GM06990 (cell line): ENCODE data around the gene ADIPOQ.
"Not testable (repeated sequence)": the region's sequence is repeated elsewhere in the genome, so short reads cannot be mapped to it uniquely, and the experiment has no call there.

Experiments used
- DNase-seq: peaks from one replicate; pipeline ENCODE4 v3.0.0-alpha.2; 2011; ENCODE audit not compliant: insufficient read length; ENCODE audit errors: extremely low read depth
- H3K27me3 ChIP-seq: replicated peaks from 2 replicates; pipeline ENCODE4 v1.6.0; 2011; ENCODE audit warnings: low read length; ENCODE audit not compliant: control insufficient read depth, insufficient read depth
- H3K36me3 ChIP-seq: 2 replicates; pipeline ENCODE4 v1.5.1; 2011; ENCODE audit warnings: low read length; ENCODE audit not compliant: control insufficient read depth, insufficient read depth
- H3K4me3 ChIP-seq: replicated peaks from 2 replicates; pipeline ENCODE4 v1.5.1; 2011; ENCODE audit warnings: low read depth, mild to moderate bottlenecking, control low read depth, low read length
- CTCF ChIP-seq: IDR thresholded peaks from 2 replicates; pipeline ENCODE4 v1.5.1; 2011; ENCODE audit warnings: low read length, control low read depth, mild to moderate bottlenecking, inconsistent platforms; ENCODE audit not compliant: insufficient read depth, poor library complexity, severe bottlenecking

ADIPOQ gene

GRCh38 chr3:186818516-186818915 lies 24.0 kb upstream of the ADIPOQ start:
- no peak for DNase-seq
- Histone ChIP-seq H3K4me3 (no peak overlapping the region), H3K36me3 (no peaks in the 10 kb centered on the region), H3K27me3 (no peaks in the 10 kb centered on the region; the same call in 1 of the 2 replicates)
- TF ChIP-seq CTCF: no peak

- Histone ChIP-seq H3K36me3 (no peaks in the 10 kb centered on the region), H3K27me3 (no peaks in the 10 kb centered on the region; the same call in 1 of the 2 replicates), H3K4me3 (no peak overlapping the region)
- DNase-seq: no peak
- no peak for TF ChIP-seq CTCF
Observed at GRCh38 chr3:186818956-186819355, 23.6 kb upstream of the ADIPOQ start.

DNA sequence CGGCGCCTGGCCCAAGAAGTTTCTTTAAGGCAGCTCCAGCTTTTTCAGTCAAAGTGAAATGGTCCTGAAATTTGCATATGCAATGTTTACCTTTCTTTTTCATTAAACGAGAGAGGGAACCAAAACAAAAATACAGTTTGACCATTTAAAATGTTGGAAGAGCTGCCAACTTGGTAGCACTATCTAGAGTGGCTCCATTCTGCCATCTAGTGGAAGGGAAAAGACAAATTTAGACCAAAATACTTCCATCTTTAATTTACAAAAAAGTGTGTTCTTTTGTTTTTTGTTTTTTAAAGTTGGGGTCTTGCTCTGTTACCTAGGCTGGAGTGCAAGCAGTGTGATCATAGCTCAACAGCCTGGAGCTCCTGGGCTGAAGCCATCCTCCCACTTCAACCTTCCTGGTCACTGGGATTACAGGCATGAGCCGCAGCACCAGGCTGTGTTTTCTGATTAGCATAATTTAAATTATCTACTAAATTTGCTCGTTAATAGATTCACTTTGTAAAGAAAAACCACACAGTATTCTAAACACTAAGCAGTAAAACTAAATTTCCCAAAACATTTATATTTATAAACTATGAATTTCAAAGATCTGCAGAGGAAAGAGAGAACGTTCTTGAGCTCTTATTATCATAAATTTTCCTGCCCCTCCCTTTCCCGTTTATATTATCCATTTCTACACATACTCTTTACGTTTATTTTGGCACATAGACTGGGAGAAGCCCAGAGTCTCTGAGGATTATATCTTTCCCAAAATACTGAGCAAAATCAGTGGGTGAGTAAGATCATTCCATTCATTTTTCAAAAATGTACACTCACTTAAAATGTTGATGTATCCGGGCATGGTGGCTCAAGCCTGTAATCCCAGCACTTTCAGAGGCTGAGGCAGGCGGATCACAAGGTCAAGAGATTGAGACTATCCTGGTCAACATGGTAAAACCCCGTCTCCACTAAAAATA lies 20.8 kb upstream of the ADIPOQ start:
- Histone ChIP-seq H3K36me3 (no peaks in the 10 kb centered on the region), H3K4me3 (no peak overlapping the region), H3K27me3 (peaks cover 5% of the 10 kb centered on the region; the same call in 1 of the 2 replicates)
- peak; percentile 75 for TF ChIP-seq CTCF
- DNase-seq: no peak

GRCh38 chr3:186822388-186822759 lies 20.1 kb upstream of the ADIPOQ start:
- H3K36me3 ChIP-seq, H3K27me3 ChIP-seq, H3K4me3 ChIP-seq, DNase-seq: not testable (repeated sequence)

DNA sequence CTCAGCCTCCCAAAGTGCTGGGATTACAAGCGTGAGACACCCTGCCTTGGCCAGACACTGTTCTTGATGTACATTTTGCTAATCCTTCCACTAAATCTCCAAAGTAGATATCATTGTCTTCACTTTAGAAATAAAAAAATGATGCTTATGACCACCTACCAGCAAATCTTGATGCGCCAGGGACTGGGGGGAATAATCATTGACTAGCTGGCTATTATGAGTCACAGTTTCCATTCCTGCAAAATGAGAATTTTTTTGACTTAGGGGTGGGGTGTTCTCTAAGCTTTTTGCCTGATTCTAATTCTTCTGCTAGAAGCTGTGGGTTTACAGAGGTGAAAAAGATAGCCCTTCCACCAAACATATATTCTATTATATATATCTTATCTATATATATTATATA lies 19.1 kb upstream of the ADIPOQ start:
- Histone ChIP-seq H3K4me3 (no peak overlapping the region), H3K36me3 (no peaks in the 10 kb centered on the region), H3K27me3 (peaks cover 5% of the 10 kb centered on the region; the same call in 1 of the 2 replicates)
- no peak for TF ChIP-seq CTCF
- DNase-seq: no peak

GRCh38 chr3:186824430-186825139 lies 17.9 kb upstream of the ADIPOQ start:
- DNase-seq: no peak
- H3K27me3 ChIP-seq: peaks cover 5% of the 10 kb centered on the region; the same call in 1 of the 2 replicates
- H3K36me3 ChIP-seq: no peaks in the 10 kb centered on the region
- no peak overlapping the region for H3K4me3 ChIP-seq
- no peak for TF ChIP-seq CTCF
